Upper lobe of left lung (tissue), 4 donors: ENCODE measurements around the gene WDR81.

Experiments
- CTCF ChIP-seq, 6 experiments: fragments of 450-650 bp in 4 of 6; fragments of 200-600 bp in 2 of 6; sonication (generic) in 2 of 6; IDR thresholded peaks; one replicate each; pipeline ENCODE4 v1.5.1; 2016 to 2019; ENCODE audit warnings: antibody characterized with exemption in 6 of 6
- EP300 ChIP-seq, 4 donors: sonication (generic); formaldehyde crosslinking; IDR thresholded peaks; one replicate each; pipeline ENCODE4 v1.5.1; 2017; ENCODE audit warnings: antibody characterized with exemption in 4 of 4, control low read depth in 2 of 4

- no peak for TF ChIP-seq CTCF (IDR thresholded peaks at IDR 0.05)
- no peak for TF ChIP-seq EP300 (IDR thresholded peaks at IDR 0.05)
Measured at GRCh38 chr17:1707107-1707506, 17.4 kb upstream of the WDR81 start.
